Prostate gland (tissue), 2 donors: Measurements from ENCODE around the gene SIRPB2.

ENCODE experiments used
- CTCF ChIP-seq, 4 experiments: fragments of 200-600 bp in 2 of 4; fragments of 450-650 bp in 2 of 4; sonication (generic) in 2 of 4; IDR thresholded peaks; 1 replicate in 3 of 4; 2 replicates in 1 of 4; pipeline ENCODE4 v1.5.1; 2016 to 2019; ENCODE audit warnings: antibody characterized with exemption in 4 of 4, mild to moderate bottlenecking in 2 of 4, moderate library complexity in 2 of 4
- POLR2A ChIP-seq: fragments of 450-650 bp; IDR thresholded peaks from one replicate; pipeline ENCODE4 v1.6.1; 2016; ENCODE audit warnings: antibody characterized with exemption, mild to moderate bottlenecking
- POLR2AphosphoS5 ChIP-seq: sonication (generic); formaldehyde crosslinking; IDR thresholded peaks from one replicate; pipeline ENCODE4 v1.6.1; 2017; ENCODE audit warnings: antibody characterized with exemption

- peak; percentile 50 to 89 (median 82) for TF ChIP-seq CTCF (IDR thresholded peaks at IDR 0.05)
- peak; percentile 97 for TF ChIP-seq POLR2AphosphoS5
- no peak for TF ChIP-seq POLR2A
These were observed 21.2 kb downstream of the SIRPB2 start for GRCh38 chr20:1469925-1470571.
